Spleen (tissue), 7 donors: Measurements from ENCODE around the gene TSACC.
"Not testable (repeated sequence)": the region's sequence is repeated elsewhere in the genome, so short reads cannot be mapped to it uniquely, and the experiment has no call there.

Source experiments
- POLR2A ChIP-seq, 3 donors: fragments of 450-650 bp; IDR thresholded peaks; one replicate each; pipeline ENCODE4 v1.5.1; 2017; ENCODE audit warnings: antibody characterized with exemption in 3 of 3, mild to moderate bottlenecking in 1 of 3
- TF ChIP-seq, protein P1 (sequence below), 11 experiments: fragments of 200-600 bp in 7 of 11; fragments of 450-650 bp in 4 of 11; sonication (generic) in 4 of 11; IDR thresholded peaks in 8 of 11; conservative IDR thresholded peaks in 3 of 11; 1 replicate in 7 of 11; 2 replicates in 4 of 11; pipeline versions ENCODE4 v1.4.0 to v1.8.0; 2016 to 2021; ENCODE audit warnings: antibody characterized with exemption in 11 of 11, inconsistent platforms in 4 of 11, mild to moderate bottlenecking in 1 of 11
- donor health status: DM: no; HTN: no; CAD: no; lungs with moderate emphysema.
- donor health status: DM: no; HTN: no; CAD: no.
- donor health status: DM: no; HTN: no; CAD: no.

DNA sequence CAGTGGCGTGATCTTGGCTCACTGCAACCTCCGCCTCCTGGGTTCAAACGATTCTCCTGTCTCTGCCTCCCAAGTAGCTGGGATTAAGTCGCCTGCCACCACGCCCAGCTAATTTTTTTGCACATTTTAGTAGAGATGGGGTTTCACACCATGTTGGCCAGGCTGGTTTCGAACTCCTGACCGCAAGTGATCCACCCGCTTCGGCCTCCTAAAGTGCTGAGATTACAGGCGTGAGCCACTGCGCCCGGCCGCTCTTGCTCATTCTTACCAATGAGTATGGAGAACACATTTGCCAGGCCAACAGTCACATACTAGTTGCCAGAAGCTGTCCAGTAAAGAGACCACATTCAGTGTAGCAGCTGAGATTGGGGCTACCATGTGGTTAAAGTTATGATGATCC, 14.2 kb downstream of the TSACC start:
- TF ChIP-seq, protein P1, sequence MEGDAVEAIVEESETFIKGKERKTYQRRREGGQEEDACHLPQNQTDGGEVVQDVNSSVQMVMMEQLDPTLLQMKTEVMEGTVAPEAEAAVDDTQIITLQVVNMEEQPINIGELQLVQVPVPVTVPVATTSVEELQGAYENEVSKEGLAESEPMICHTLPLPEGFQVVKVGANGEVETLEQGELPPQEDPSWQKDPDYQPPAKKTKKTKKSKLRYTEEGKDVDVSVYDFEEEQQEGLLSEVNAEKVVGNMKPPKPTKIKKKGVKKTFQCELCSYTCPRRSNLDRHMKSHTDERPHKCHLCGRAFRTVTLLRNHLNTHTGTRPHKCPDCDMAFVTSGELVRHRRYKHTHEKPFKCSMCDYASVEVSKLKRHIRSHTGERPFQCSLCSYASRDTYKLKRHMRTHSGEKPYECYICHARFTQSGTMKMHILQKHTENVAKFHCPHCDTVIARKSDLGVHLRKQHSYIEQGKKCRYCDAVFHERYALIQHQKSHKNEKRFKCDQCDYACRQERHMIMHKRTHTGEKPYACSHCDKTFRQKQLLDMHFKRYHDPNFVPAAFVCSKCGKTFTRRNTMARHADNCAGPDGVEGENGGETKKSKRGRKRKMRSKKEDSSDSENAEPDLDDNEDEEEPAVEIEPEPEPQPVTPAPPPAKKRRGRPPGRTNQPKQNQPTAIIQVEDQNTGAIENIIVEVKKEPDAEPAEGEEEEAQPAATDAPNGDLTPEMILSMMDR (IDR thresholded peaks at IDR 0.05 in 8 of 11, conservative IDR thresholded peaks at IDR 0.05 in 3 of 11), result not testable (repeated sequence)
- TF ChIP-seq POLR2A (IDR thresholded peaks at IDR 0.05), result not testable (repeated sequence)
